DMS79 (cell line): ENCODE data around the gene MLN.

Experiments used
- DNase-seq: peaks from one replicate; lab custom pipeline; 2025; lab: John Stamatoyannopoulos, UW

Gene MLN

GRCh38 chr6:33788694-33789549 lies 14.9 kb downstream of the MLN start, which contains the start of gene LEMD2:
Gene LEMD2 (minus strand): TSS chr6:33789130. CDS start chr6:33789116, 14 bp downstream.
- peak; percentile 88 for DNase-seq

DNA sequence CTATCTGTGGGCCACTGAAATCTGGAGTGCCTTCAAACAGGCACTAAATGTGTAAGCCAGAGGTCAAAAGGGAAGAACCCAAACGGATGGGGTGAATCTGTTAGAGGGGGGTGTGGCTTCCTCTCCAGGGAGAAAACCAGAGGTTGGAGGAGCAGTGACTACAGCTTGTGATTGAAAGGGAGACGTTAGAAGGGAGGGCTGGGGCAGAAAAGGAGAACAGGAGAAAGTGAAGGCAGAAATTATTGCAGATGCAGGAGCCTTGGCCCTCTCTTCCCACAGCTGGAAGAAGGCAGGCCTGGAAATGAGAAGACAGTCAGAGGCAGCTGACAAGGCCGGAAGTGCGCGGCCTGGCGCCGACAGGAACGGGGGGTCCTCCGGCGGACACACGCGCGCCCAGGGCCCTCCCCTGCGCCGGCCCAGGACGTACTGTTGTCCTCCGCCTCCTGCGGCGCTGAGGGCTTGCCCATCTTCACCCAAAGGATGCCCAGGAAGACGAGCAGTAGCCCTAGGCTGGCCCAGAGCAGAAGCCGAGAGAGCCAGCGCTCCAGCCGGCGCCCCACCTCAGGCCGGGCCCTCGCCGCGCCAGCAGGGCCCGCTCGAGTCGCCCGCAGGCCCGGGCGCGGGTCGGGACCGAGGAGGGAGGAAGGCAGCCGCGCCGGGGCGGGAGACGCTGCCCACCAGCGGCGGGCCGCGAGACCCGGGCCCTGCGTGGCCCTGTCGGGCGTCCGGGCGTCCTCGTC lies 15.7 kb downstream of the MLN start:
- DNase-seq: peak; percentile 42

DNA sequence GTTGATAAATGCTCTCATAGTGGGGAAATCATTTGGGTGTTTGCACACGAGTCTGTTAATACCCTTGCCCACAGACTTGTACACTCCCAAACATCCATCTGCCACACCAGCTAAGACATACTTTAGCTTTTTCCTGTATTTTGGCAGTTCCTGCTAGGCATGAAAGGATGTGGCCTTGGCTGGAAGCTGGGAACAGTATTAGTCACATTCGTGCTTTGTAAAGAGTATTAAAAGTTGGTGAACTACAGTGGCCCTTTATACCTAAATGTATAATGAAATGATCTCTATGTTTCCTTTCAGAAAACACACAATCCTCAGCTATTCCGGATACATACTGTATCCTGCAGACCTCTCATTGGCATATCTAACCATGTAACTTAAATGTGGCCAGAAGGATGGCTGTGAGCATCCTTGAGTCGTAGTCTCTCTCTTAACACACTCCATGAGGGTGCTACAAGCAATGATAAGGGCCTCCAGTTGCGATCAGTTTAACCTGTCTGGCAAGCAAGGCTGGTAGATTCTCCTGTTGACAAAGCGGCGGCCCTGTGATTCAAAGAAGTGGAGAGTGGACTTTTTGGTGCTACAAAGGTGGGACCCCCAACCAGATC lies 16.4 kb downstream of the MLN start:
- peak; percentile 51 for DNase-seq

DNA sequence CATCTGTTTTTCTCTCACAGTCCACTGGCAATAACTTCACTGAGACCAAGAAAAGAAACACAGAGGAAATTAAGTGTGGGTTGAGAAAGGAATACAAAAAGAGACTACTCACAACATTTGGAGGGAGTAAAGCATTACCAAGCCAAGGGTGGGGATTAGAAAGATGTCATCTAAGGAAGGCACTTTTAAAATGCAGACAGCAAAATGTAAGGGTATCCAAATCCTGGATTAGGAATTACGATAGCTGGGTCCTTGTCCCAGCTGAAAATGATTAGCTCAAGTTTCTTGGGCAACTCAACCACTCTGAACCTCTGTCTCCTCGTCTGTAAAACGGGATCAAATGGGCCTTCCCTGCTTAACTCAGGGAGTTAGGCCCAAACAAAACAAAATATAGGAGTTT lies 17.1 kb downstream of the MLN start:
- DNase-seq: no peak

GRCh38 chr6:33785778-33786177 lies 18.0 kb downstream of the MLN start:
- DNase-seq: peak; percentile 53

GRCh38 chr6:33784787-33785186 lies 19.0 kb downstream of the MLN start:
- no peak for DNase-seq

GRCh38 chr6:33783781-33784520 lies 19.9 kb downstream of the MLN start:
- DNase-seq: no peak

- DNase-seq: no peak
Measured at GRCh38 chr6:33782561-33782960, 21.2 kb downstream of the MLN start.

- DNase-seq: peak; percentile 14
Measured at GRCh38 chr6:33781131-33781975, 22.4 kb downstream of the MLN start.

- DNase-seq: no peak
Measured at GRCh38 chr6:33779895-33780294, 23.9 kb downstream of the MLN start.

DNA sequence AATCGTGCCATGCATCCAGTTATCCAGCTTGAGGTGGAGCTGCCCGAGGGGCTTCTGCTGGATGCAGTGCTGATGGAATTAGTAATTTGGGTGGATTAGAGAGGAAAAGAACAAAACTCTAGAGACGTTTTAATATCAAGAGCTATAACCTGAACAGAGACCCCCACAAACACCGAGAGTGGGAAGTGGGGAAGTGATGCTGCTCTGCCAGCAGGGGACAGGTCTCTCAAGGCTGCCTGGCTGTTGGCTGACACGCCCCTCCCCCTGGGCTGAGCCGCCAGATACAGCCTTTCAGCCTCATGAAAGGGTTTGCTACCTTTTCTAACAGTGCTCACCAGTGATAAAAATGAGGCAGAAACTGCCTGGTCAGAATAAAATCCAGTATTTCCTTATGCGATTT lies 24.5 kb downstream of the MLN start:
- DNase-seq: no peak

GRCh38 chr6:33778444-33779121 lies 25.2 kb downstream of the MLN start:
- DNase-seq: no peak

GRCh38 chr6:33777398-33778388 lies 26.1 kb downstream of the MLN start:
- DNase-seq: no peak

GRCh38 chr6:33776764-33777163 lies 27.0 kb downstream of the MLN start:
- no peak for DNase-seq

DNA sequence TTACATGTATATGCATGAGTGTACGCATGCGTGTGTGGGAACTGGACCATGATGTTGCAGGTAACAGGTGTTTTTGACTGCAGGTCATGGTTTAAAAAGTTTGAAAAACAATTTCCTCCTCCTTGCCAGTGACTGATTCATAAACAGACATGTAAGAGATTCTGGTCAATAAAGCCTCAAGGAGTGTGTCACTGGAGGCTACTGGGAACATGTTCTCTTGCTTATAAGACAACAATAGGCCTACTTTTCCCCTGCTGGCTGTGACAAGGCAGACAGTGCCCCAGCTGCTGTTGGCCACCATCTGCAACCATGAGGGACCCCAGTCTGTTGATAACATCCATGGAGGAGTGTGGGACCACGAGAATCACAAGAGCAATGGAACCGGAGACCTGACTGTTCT lies 27.6 kb downstream of the MLN start:
- no peak for DNase-seq

DNA sequence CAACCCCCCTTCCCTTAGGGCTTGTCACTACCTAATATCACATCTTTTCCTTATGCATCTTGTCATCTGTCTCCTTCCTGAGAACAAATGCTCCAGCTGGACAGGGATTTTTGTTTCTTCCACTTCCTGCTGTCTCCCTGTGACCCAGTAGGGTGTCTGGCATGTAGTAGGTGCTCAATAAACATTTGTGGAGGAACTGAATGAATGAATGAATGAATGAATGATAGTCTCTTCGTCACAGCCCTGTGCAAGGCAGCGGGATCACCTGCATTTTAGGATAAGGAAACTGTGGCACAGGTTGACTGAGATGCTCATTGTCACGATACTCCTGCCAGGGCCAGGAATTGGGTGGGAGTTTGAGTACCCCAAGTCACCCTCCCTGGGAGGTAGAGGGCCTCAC lies 29.0 kb downstream of the MLN start:
- DNase-seq: no peak

- no peak for DNase-seq
Measured at GRCh38 chr6:33772902-33773472, 30.8 kb downstream of the MLN start.

DNA sequence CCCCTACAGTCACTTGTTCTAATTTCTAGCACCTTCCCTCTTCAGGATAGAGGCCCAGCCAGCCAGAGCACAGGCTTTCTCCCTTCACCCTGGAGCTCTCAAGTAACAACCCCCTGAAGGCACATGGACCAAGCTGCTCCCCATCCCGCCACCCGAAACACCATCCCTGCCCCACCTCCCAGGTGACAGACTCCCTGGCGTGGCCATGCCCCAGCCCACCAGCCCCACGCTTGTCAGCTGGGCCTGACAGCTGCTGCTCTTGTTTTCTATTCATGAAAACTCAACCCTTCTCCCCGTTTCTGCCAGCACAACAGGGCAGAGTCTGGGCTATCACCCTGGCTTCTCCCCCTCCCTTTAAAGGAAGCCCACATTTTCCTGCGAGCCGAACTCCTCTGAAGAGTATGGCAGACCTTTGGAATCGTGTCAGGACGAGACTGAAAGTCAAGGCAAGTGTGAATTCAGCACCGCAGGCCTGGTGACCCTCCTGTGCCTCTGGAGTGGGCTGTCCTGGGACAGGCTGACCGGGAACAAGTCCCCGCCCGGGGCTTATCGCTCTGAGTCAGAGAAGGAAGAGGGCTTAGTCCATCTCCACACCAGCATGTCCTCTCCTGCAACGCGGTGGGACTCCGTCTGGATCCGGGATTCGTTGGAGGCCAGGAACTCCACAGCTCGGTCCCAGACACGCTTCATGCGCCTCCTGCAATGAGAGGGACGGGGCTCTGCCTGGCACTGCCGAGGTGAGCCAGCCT lies 31.5 kb downstream of the MLN start:
- no peak for DNase-seq
